Effector CD4-positive, alpha-beta T cell (primary cell): ENCODE results near the gene GALT.
"Not testable (repeated sequence)": the region's sequence is repeated elsewhere in the genome, so short reads cannot be mapped to it uniquely, and the experiment has no call there.

Source experiments
- DNase-seq: peaks from one replicate; pipeline ENCODE4 v3.0.0-alpha.2; 2020

The GALT gene

DNA sequence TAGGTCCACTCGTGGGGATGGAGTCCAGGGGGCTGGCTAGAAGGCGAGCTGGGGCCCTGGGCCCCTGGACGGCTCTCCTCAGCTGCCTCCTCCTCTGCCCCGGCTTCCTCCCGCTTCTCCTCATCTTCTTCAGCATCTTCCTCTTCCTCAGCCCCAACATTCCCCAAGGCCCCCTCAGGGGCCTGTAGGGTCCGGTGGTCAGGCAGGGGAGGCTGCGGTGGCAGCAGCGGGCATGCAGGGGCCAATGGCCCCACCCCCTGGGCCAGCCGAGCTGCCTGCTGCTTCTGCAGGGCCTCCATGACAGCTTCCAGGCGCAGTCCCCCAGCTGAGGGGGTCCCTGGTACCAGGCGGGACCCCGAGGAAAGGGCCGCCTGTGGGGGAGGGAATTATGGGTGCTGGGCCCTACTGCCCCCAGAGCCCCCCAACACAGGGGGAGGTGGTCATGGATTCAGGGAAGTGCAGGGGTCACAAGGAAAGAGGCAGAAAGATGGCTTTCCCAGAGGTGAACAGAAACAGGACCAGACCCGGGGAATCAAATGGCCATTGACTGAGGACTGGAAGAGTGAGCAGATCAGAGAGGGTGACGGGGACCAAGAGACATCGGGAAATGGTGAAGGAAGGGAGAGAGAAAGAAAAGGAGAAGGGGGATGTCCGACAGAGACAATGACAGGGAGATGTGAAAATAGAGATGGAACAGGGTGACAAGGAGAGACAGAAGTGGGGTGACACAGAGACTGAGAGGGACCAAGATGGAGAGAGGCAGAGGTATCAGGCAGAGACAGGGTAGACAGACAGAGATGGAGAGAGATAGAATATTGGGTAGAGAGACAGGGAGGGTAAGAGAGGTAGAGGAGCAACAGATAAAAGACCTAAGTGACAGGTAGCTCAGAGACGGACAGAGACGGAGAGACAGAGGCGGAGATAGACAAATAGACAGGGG, 18.5 kb upstream of the GALT start:
- no peak for DNase-seq

DNA sequence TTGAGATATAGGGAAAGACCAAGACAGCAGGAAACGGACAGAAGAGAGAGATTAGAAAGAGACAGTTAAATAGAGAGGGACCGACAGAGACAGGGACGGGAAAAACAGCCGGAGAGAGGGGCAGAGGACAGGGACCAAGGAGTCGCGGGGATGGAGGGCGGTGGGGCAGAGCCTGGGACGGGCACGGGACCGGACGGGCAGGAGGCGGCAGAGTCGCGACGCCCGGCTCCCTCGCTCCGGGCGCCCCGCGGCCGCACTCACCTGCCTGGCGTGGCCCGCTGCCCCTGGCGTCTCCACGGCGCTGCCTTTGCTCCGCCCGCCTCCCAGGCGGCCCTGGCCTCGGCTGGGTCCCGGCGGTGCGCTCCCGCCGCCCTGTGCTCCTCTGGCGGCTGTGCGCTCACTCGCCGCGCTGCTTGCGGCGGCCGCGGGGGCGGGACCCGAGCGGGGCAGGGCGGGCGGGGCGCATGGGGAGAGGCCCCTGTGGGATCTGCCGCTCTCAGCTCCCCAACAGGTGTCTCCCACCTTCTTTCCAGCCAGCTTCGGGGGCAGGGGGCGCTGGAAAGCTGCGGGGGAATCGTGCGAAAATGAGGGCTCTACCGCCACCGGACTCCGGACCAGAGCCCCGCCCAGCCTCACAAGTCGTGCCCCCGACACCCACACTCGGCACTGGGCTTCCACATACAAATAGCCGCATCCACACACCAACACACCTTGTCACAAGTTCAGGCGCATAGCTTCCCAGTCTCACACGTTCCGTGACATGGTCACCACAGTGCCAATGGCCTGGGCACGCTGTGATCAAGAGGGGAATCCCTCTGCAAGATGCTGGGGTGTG, 17.6 kb upstream of the GALT start, which contains the start of gene ARID3C:
TSS of gene ARID3C (minus strand) at position 411 of the 835 bp plus-strand sequence. CDS start 1,052 bp downstream, outside the sequence.
- DNase-seq = no peak

DNA sequence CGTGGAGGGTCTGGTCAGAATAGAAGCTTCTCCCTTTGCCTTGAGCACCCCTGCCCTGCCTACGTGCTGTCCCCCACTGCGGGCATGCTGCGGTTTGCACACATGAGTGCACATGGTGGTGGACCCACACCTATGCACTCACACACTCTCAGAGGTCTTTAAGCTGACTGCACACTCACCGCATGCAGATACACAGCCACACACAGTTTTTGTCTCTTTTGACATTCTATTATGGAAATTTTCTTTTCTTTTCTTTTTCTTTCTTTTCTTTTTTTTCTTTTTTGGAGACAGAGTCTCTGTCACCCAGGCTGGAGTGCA, 17.0 kb upstream of the GALT start:
- DNase-seq = no peak

DNA sequence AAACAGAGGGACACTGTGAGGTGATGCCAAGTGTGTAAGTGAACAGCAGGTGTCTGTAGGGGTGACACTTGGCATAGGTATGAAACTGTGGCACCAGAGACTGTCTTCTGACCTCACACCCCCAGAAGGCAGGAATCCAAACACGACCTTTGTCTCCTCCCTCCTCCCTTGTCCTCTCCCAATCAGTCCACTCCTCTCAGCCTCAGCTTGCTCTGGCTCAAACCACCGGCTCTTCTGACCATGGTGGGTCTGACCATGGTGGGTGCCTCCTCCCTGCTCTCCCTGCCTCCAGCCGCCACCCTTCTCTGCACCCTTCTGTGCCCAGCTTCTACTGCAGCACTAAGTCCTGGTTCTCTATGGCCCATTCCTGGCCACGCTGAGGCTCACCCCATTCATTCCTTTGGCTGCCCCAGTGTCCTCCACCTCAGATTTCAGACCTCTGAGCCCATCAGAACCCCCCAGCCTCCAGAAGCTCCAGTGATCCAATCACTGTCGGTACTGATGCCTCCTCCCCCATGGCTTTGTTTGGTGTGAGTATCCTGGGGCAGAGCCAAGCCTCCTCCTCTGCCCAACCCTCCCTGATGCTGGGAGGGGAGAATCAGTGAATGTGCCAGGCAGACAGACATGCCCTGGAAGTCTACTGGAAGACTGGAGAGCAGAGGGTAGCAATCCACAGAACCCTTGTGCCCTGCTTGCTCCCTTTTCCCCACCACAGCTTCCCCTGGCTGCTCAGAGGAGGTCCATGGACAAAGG, 15.9 kb upstream of the GALT start:
- no peak for DNase-seq

DNA sequence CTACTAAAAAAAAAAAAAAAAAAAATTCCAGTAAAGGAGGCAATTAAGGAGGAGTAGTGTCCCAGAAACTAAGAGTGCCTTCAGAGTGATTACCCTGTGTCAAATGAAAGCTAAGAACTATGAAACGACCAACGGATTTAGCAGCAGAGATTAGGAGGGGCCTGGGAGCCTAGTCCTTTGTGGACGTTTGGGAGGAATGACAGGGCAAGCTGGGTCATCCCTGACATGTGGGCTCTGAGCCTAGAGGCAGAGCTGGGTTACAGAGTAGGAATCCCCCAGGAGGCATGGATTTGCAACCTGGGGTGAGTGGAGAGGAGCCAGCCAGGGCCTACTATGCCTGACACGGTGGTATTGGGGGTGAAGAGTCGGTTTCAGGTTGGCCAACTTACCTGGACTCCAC, 13.3 kb upstream of the GALT start:
- DNase-seq = no peak

DNA sequence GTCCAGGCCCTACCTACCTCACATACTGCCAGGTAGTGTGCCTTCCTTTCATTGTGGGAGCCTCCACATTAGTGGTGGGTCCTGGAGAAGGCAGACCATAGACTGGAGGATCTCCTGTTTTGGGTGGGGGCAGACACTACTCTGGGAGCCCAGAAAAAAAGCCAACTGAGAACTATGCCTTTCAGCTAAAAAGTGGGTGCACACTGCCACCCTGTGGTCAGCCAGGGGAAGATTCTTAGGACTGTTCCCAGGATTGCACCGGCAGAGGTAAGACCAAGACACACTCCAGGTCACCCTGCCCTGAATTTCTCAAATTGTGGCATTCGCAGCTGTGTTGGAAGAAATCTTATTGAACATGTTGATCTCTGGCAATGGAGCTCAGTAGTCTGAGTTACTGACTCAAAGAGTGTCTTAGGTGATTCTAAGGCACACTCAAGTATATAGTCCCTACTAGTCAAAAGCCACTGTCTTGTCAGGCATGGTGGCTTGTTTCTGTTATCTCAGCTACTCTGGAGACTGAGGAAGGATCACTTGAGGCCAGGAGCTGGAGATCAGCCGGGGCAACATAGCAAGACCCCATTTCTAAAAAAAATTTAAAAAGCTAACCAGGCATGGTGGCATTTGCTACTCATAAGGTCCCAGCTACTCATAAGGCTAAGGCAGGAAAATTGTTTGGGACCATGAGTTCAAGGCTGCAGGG, 12.5 kb upstream of the GALT start:
- peak; percentile 72 for DNase-seq

DNA sequence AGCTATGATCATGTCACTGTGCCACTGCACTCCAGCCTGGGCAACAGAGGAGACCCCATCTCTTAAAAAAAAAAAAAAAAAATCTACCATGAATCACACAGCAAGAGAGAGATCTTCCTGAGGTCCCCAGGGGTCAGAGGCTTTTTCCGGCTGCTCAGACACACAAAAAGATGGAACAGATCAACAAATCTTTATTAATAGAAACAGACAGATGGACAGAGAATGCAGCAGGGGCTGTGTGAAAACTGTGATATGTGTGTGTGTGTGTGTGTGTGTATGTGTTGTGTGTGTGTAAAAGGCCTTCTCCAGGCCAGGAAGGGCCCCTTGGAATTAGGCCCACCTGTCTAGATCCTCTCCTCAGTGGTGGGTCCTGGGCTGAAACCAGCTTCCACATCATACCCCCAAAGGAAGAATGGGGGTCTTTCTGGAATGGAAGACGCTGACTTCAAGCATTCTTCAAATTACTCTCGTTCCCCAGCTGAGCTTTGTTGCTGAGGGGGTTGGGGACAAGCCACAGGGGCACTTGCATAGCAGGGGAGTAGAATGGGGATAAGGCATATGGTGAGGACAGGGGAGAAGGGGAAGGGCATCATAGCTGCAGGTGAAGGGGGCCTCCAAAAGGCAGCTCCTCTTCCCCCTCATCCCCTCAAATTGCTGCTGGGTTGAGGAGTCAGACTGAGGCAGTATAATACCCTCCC, 11.8 kb upstream of the GALT start:
- DNase-seq = no peak

DNA sequence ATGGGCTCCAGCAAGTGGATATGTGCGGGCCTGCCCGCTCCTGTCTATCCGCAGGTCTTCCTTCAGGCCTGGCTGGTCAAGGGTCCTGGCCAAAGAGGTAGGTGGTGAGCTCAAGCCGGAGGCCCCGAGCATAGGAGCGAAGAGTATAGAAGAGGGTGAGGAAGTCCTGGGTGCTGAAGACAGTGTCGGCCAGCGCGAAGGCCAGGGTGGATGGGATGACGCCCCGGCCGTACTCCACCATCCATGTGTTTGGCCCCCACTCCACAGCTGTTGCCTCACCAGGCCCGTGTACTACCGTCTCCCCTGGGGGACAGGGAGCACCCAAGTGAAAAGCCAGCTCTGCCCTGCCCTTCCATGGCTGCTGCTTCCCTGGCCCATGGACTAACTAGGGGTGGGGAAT, 10.9 kb upstream of the GALT start:
- DNase-seq = no peak

DNA sequence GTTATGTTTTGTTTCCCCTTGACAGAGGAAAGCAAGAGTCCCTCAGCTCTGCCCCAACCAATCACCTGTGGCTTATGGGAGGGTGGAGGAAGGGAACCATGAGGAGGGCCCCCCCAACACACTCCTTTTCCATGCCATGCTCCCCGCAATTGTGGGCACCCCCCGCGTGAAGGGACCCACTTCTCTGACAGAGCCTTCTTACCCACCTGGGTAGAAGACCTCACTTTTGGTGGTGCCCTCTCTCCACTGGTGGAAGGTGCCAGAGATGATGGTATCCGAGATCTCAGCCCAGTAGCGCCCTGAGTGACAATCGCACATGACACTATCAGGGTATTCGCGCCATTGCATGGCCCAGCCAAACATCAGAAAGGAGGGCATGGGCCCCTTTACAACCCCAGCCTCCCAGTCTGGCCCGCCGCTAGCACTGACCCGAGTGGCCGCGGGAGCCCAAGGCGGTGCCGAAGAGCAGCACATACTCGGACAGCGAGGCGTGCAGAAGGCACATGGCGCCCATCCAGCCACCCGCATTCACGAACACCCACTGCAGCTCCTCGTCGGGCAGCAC, 9.6 kb upstream of the GALT start:
- no peak for DNase-seq

DNA sequence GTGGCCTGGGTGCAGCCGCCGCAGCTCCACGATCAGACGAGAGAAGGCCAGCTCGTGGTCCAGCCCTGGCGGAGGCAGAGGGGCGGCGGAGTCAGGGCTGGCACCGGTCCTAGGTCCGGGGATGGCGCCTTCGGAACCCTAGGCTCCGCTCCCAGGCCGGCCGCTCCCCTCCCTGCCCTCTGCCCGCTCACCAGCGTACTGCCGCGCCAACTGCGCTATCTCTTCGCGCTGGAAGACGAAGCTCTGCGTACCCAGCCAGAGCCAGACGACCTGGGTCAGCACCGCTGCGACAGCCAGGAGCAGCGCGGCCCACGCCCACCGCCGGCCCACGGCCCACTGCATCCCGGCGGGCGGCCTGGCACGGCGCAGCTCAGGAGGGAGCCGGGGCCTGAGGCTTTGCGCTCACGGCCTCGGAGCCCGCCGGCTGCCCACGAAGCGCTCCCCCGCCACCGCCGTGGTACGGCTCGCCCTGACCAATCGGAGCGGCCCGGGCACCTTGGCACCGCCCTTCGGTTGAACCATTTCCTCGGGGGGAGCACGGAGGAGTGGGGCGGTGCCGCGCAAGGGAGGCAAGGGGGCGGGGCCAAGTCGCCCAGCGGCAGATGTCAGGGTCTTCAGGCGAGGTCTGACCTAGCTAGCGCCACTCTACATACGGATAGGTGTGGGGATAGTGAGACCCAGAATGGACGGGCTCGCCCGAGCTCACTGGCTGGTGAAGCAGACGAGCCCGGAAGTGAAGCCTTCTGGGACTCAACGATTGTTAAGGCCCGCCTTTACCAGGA, 8.9 kb upstream of the GALT start, which contains the start of gene SIGMAR1:
TSS of gene SIGMAR1 (minus strand) at position 432 of the 782 bp plus-strand sequence. CDS start at position 342, 90 bp downstream.
- DNase-seq = peak; percentile 89

DNA sequence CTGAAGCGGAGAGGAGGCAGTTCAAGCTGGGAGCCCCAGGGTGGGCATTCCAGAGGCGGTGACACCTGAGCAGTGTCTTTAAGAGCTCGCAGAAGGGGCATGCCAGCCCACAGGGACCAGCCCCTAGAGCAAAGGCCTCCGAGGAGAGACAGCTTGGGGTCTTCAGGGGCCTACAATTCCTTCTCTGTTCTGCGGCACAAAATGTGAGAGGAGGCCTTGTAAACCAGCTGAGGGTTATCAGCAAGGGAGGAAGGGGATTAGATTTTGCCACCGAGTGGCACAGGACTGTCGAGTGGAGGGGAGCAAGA, 8.4 kb upstream of the GALT start:
- DNase-seq = no peak

DNA sequence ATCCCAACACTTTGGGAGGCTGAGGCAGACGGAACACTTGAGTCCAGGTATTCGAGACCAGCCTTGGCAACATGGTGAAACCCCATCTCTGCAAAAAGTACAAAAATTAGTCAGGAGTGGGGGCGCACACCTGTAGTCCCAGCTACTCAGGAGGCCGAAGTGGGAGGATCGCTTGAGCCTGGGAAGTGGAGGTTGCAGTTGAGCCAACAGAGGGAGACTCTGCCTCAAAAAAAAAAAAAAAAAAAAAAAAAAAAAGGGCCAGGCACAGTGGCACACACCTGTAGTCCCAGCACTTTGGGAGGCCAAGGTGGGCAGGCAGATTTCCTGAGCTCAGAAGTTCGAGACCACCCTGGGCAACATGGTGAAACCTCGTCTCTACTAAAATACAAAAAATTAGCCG, 7.2 kb upstream of the GALT start:
- DNase-seq = not testable (repeated sequence)

DNA sequence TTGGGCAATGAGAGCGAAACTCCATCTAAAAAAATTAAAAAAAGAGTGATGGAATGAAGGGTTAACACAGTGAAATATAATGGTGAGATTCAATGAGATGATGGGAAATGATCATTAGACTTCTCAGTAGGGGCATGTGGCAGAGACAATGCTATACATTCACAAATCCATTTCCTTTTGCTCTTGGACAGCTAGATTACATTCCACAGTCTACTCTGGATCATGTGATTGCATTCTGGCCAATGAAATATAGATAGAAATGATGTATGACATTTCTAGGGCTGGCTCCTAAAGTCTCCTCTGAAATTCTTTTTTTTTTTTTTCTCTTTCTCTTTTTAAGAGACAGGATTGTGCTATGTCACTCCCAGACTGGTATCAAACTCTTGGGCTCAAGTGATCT, 3.8 kb upstream of the GALT start:
- DNase-seq = no peak

DNA sequence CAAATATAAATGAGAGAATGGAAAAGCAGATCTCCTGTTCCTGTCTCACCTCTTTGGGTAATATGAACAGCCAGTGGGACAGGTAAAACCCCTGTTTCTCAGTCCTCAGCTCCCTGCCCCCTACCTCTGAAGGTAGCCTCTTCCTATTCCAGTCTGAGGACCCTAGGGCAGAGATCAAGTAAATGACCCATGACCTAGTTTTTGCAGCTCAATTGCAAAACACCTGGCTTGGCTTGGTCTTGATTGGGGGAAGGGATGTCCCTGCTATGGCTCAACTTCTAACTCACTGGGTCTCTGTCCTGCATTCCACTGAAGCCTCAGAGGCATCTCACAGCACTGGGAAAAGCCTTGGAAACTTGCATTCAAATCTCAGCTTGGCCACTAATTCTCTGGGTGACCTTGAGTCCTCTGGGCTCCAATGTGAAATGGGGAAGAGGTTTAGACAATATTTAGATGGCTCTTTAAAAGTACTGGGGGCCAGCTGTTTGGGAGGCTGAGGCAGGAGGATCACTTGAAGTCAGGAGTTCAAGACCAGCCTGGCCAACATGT, 1.6 kb upstream of the GALT start:
- no peak for DNase-seq

DNA sequence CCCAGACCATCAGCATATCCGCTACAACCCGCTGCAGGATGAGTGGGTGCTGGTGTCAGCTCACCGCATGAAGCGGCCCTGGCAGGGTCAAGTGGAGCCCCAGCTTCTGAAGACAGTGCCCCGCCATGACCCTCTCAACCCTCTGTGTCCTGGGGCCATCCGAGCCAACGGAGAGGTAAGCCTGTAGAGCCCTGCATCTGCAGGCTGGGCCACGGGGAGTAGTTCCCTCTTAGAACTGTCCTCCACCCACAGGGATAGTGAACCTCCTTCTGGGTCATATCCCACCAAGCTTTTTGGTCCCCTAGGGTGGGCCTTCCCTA, 569 bp downstream of the GALT start:
- no peak for DNase-seq

DNA sequence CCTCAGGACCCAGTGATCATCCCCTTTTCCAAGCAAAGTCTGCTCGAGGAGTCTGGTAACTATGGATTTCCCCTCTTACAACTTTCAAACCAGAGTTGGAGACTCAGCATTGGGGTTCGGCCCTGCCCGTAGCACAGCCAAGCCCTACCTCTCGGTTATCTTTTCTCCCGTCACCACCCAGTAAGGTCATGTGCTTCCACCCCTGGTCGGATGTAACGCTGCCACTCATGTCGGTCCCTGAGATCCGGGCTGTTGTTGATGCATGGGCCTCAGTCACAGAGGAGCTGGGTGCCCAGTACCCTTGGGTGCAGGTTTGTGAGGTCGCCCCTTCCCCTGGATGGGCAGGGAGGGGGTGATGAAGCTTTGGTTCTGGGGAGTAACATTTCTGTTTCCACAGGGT, 1.2 kb downstream of the GALT start:
- DNase-seq = no peak

DNA sequence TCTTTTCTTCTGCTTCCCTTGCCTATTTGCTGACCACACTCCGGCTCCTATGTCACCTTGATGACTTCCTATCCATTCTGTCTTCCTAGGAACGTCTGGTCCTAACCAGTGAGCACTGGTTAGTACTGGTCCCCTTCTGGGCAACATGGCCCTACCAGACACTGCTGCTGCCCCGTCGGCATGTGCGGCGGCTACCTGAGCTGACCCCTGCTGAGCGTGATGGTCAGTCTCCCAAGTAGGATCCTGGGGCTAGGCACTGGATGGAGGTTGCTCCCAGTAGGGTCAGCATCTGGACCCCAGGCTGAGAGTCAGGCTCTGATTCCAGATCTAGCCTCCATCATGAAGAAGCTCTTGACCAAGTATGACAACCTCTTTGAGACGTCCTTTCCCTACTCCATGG, 2.2 kb downstream of the GALT start:
- DNase-seq = no peak

DNA sequence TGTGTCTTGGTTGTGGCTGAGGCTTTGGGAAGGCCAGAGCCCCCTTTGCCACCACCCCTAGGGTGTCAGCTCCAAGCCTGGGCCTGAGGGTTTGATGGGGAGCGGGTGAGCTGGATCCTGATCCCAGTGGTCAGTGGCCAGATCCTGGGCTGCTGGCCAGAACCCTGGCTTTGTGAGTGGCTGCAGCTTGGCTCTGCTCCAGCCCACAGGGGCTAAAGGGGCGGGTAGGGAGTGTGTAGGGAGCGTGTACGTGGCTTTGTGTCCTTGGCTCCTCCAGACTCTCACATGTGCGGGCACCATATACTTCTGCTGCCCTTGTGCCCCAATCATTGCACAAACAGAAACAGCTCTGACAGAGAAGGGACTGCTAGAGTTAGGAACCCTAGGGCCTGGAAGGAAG, 4.3 kb downstream of the GALT start:
- DNase-seq = no peak

DNA sequence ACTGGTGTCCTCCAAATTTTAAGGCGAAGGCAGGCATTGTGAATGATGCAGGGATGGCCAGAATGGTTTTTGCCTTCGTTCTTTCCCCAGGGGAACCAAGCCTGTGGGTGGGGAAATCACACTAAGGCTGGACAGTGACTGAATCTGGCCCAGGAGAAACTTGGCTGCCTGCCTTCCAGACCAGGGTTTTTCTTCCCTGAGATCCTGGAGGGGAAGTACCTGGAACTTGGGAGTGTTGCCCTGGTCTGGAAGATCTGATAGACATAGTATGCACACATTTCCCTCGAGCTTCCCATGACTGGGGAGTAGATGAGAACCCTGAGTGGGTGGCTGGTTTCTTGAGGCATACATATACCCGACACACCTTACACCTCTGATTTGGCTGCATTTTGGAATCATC, 4.8 kb downstream of the GALT start:
- DNase-seq = no peak

DNA sequence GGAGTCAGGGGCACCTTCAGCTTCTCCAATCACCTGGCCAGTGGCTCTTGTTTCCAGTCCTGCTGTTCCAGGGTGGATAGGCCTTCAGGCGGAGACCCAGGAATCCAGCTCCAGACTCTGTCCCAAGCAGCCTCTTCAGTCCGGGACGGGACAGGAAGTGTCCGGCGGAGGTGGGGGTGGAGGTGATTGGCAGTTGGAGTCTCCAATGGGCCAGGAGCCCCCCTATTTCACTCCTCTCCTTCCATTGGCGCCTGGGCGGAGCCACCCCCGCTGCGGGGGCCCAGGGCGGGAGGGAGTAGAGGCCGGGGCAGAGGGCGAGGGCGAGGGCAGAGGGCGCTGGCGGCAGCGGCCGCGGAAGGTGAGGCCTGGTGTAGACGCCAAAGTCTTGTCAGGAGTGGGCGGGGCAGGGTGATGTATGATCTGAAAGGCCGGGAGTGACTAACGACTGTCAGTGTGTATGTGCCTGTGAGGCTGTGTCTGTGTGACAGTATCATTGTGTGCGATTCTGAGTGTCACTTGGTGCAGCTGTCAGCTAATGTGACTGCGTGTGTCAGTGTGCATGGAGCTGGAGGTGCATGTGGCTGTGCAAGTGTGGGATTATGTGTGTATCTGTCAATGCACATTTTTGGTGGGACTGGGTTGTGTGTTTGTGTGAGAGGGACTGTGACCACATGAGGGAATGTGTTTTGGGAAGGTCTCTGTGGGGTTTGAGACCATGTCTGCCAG, 5.6 kb downstream of the GALT start, which contains the start of gene IL11RA:
TSS of gene IL11RA (plus strand) at position 310 of the 726 bp plus-strand sequence. CDS start 3,033 bp downstream, outside the sequence.
- no peak for DNase-seq
